Keratinocyte (primary cell): ENCODE data around the gene KSR2. TPM values are rescaled to one million over a fixed set of nuclear protein-coding genes. Genes with fewer than 3 reads are reported as not detected.

Source experiments
- DNase-seq: peaks from one replicate; pipeline ENCODE4 v3.0.0-alpha.2; 2011; ENCODE audit warnings: low read depth, missing footprints, low spot score
- FAIRE-seq: peaks from 2 replicates; lab custom pipeline; 2011; peaks lifted over from hg19 to GRCh38; lab: Jason Lieb, UNC
- H2AFZ ChIP-seq: 2 replicates; pipeline ENCODE4 v1.6.0; 2012; ENCODE audit warnings: low read length, control low read depth, inconsistent platforms; ENCODE audit not compliant: control insufficient read depth
- H3K27ac ChIP-seq: 2 replicates; pipeline ENCODE4 v1.5.1; 2011; ENCODE audit warnings: low read length; ENCODE audit not compliant: control insufficient read depth, insufficient read depth
- H3K27me3 ChIP-seq: 3 replicates; pipeline ENCODE4 v1.6.0; 2011; ENCODE audit warnings: low read length; ENCODE audit not compliant: control insufficient read depth, insufficient read depth; ENCODE audit errors: extremely low read depth
- H3K36me3 ChIP-seq, 2 experiments: 2 replicates in 1 of 2; 3 replicates in 1 of 2; pipeline ENCODE4 v1.5.1; 2011; ENCODE audit warnings: low read length in 2 of 2, mild to moderate bottlenecking in 1 of 2; ENCODE audit not compliant: control insufficient read depth in 2 of 2, insufficient read depth in 2 of 2; ENCODE audit errors: extremely low read depth in 1 of 2
- H3K4me1 ChIP-seq: 3 replicates; pipeline ENCODE4 v1.5.1; 2011; ENCODE audit warnings: low read length; ENCODE audit not compliant: control insufficient read depth, insufficient read depth; ENCODE audit errors: extremely low read depth
- H3K4me2 ChIP-seq: 3 replicates; pipeline ENCODE4 v1.6.0; 2011; ENCODE audit warnings: low read depth, low read length; ENCODE audit not compliant: control insufficient read depth, insufficient read depth; ENCODE audit errors: extremely low read depth
- H3K4me3 ChIP-seq, 3 experiments: fragments of 200-600 bp in 1 of 3; sonication (generic) in 1 of 3; 2 replicates in 2 of 3; 3 replicates in 1 of 3; pipeline ENCODE4 v1.5.1; 2011 to 2016; ENCODE audit warnings: low read length in 3 of 3, mild to moderate bottlenecking in 3 of 3, control low read depth in 2 of 3, inconsistent platforms in 1 of 3, low read depth in 1 of 3, mixed read lengths in 1 of 3, mixed run types in 1 of 3, moderate library complexity in 1 of 3; ENCODE audit not compliant: control insufficient read depth in 2 of 3, insufficient read depth in 2 of 3; ENCODE audit errors: extremely low read depth in 1 of 3
- H3K79me2 ChIP-seq: 2 replicates; pipeline ENCODE4 v1.6.0; 2012; ENCODE audit warnings: low read length; ENCODE audit not compliant: control insufficient read depth, insufficient read depth
- H3K9ac ChIP-seq: 3 replicates; pipeline ENCODE4 v1.6.0; 2011; ENCODE audit warnings: low read length; ENCODE audit not compliant: control insufficient read depth, insufficient read depth; ENCODE audit errors: extremely low read depth
- H3K9me1 ChIP-seq: 3 replicates; pipeline ENCODE4 v1.6.0; 2011; ENCODE audit warnings: low read length; ENCODE audit not compliant: control insufficient read depth, insufficient read depth; ENCODE audit errors: extremely low read depth
- H3K9me3 ChIP-seq: 2 replicates; pipeline ENCODE4 v1.5.1; 2012; ENCODE audit warnings: low read depth, low read length; ENCODE audit not compliant: control insufficient read depth
- H4K20me1 ChIP-seq: 3 replicates; pipeline ENCODE4 v1.6.0; 2011; ENCODE audit warnings: low read length; ENCODE audit not compliant: control insufficient read depth, insufficient read depth; ENCODE audit errors: extremely low read depth
- EZH2 ChIP-seq: IDR thresholded peaks from one replicate; pipeline ENCODE4 v1.6.1; 2012; ENCODE audit warnings: inconsistent platforms, mild to moderate bottlenecking, low read length, moderate library complexity
- dilution Hi-C: fragments of 300-500 bp; cut with MboI; formaldehyde crosslinking; loops from one replicate; pipeline ENCODE4 v1.7.0; 2020; ENCODE audit warnings: low sequenced_read_pairs; ENCODE audit not compliant: extremely low pct_ligation_motif_present
- polyA plus RNA-seq, 5 experiments: library from polyadenylated mRNA; depleted of rRNA in 3 of 5; stranded (reverse) in 3 of 5; stranded (forward) in 1 of 5; unstranded in 1 of 5; fragments of >200 nt; gene quantifications; 1 replicate in 1 of 5; 2 replicates in 3 of 5; 3 replicates in 1 of 5; pipeline versions ENCODE4 v1.2.1 to v1.2.3, GENCODE V29; 2011 to 2012; ENCODE audit warnings: missing spikeins in 2 of 5, low read depth in 1 of 5, low replicate concordance in 1 of 5
- TF ChIP-seq, protein P1 (sequence below), 3 experiments: IDR thresholded peaks in 1 of 3; conservative IDR thresholded peaks in 1 of 3; optimal IDR thresholded peaks in 1 of 3; 2 replicates in 2 of 3; 3 replicates in 1 of 3; pipeline versions ENCODE3 to v1.5.1; 2011; ENCODE audit warnings: low read length in 3 of 3, mild to moderate bottlenecking in 3 of 3, moderate library complexity in 2 of 3, control low read depth in 1 of 3, inconsistent platforms in 1 of 3; ENCODE audit not compliant: insufficient read depth in 2 of 3; ENCODE audit errors: extremely low read depth in 1 of 3

The KSR2 gene
- polyA plus RNA-seq, 1 donor (not counting 4 experiments of a cell fraction or from before 2014, with no cell fraction given), result 0.01 TPM

DNA sequence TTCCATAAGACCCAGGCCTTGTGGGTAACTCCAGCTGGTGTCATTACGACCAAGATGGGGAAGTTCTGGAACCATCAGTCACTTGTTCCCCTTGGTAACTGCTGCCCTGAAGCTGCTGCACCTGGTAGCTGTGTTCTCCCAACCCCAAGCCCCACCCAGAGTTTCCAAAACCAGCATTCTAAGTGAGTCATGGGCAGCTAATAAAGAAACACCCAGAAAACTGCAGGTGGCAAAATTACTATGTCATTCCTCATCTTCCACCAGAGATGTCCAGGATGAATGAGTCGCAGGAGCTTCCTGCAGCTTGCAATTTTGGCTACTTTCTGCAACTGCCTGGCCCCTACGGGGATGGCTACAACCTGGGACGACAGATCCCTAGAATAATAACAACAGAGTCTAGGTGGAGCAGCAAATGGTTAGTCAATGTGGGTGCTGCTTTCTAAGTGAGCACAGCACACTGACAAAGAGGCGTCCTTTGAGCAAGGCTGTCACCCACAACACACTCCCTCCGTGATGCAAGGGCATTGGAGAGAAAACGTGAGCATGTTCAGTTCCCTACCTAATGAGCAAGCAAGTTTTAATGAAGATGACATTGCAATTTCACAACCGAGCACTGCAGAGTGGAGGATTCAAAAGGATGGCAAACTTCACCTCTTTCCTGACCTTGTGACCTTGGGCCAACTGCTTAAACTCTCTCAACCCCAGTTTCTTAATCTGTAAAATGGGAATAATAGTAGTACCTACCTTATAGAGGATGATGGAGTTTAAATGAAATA lies 306.0 kb downstream of the KSR2 start:
- FAIRE-seq (peak; percentile 60), DNase-seq (peak; percentile 30)
- Histone ChIP-seq H3K79me2 (no peaks in the 10 kb centered on the region), H3K9me3 (no peaks in the 10 kb centered on the region), H3K27me3 (peaks cover 3% of the 10 kb centered on the region), H3K4me3 (no peak overlapping the region), H3K9me1 (no peaks in the 10 kb centered on the region), H3K36me3 (no peaks in the 10 kb centered on the region), H3K9ac (no peak overlapping the region), H4K20me1 (no peaks in the 10 kb centered on the region), H3K4me1 (peaks cover 3% of the 10 kb centered on the region), H2AFZ (no peak overlapping the region), H3K27ac (no peak overlapping the region), H3K4me2 (no peak overlapping the region)
- dilution Hi-C loops, result no loop called here
- TF ChIP-seq, protein P1, sequence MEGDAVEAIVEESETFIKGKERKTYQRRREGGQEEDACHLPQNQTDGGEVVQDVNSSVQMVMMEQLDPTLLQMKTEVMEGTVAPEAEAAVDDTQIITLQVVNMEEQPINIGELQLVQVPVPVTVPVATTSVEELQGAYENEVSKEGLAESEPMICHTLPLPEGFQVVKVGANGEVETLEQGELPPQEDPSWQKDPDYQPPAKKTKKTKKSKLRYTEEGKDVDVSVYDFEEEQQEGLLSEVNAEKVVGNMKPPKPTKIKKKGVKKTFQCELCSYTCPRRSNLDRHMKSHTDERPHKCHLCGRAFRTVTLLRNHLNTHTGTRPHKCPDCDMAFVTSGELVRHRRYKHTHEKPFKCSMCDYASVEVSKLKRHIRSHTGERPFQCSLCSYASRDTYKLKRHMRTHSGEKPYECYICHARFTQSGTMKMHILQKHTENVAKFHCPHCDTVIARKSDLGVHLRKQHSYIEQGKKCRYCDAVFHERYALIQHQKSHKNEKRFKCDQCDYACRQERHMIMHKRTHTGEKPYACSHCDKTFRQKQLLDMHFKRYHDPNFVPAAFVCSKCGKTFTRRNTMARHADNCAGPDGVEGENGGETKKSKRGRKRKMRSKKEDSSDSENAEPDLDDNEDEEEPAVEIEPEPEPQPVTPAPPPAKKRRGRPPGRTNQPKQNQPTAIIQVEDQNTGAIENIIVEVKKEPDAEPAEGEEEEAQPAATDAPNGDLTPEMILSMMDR (optimal IDR thresholded peaks at IDR 0.05 in 1 of 3, IDR thresholded peaks at IDR 0.05 in 1 of 3, conservative IDR thresholded peaks at IDR 0.05 in 1 of 3; ENCODE audit: extremely low read depth in 1 of 3, insufficient read depth in 2 of 3, low read length in 3 of 3), result no peak
- no peak for TF ChIP-seq EZH2

DNA sequence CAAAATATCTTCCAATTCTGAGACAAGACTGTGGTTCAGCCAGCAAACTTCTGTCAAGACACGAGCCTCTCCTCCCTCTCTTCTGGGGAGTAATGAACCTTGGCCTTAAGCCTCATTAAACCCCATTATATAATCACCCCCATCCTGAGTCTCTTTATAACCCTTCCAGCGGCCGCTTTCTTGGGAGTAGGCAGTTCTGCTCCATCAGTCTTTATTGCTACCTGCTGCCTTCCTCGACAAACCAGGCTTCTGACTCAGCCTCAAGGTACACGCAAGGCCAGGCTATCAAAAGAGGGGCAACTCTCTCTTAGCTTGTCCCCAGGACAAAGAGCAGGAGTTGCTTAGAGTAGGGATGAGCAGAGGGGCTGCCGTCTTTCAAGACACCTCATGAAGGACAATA lies 306.6 kb downstream of the KSR2 start:
- H3K27me3 ChIP-seq, result peaks cover under 1% of the 10 kb centered on the region
- H3K9me3 ChIP-seq, result no peaks in the 10 kb centered on the region
- H3K4me1 ChIP-seq, result peaks cover 3% of the 10 kb centered on the region
- no peaks in the 10 kb centered on the region for H3K36me3 ChIP-seq
- H3K4me3 ChIP-seq, result no peak overlapping the region
- H3K9ac ChIP-seq, result no peak overlapping the region
- H3K4me2 ChIP-seq, result no peak overlapping the region
- H3K9me1 ChIP-seq, result no peaks in the 10 kb centered on the region
- H2AFZ ChIP-seq, result no peak overlapping the region
- DNase-seq (no peak), FAIRE-seq (no peak)
- dilution Hi-C loops, result no loop called here
- no peak overlapping the region for H3K27ac ChIP-seq
- no peaks in the 10 kb centered on the region for H4K20me1 ChIP-seq
- no peaks in the 10 kb centered on the region for H3K79me2 ChIP-seq
- TF ChIP-seq, protein P1 (optimal IDR thresholded peaks at IDR 0.05 in 1 of 3, IDR thresholded peaks at IDR 0.05 in 1 of 3, conservative IDR thresholded peaks at IDR 0.05 in 1 of 3; ENCODE audit: extremely low read depth in 1 of 3, insufficient read depth in 2 of 3, low read length in 3 of 3), result no peak
- TF ChIP-seq EZH2, result no peak
